Ovary (tissue), 9 donors: ENCODE results near the gene TTC22. TPM values are rescaled to one million over a fixed set of nuclear protein-coding genes. Genes with fewer than 3 reads are reported as not detected.

Experiments used
- DNase-seq, 5 donors: peaks; one replicate each; pipeline ENCODE4 v3.0.0-alpha.2; 2019 to 2020
- H3K27ac ChIP-seq, 2 donors: fragments of 200-600 bp; one replicate each; pipeline versions ENCODE4 v1.5.1 to v1.8.0; 2019 to 2022
- H3K27me3 ChIP-seq: fragments of 200-600 bp; one replicate; pipeline ENCODE4 v1.8.0; 2022
- H3K36me3 ChIP-seq: fragments of 200-600 bp; sonication (generic); one replicate; pipeline ENCODE4 v1.5.1; 2019
- H3K4me1 ChIP-seq: one replicate; pipeline ENCODE4 v1.8.1; 2013; ENCODE audit warnings: mild to moderate bottlenecking, moderate library complexity; ENCODE audit not compliant: insufficient read depth
- H3K4me3 ChIP-seq: fragments of 200-600 bp; sonication (generic); one replicate; pipeline ENCODE4 v1.5.1; 2017
- H3K9me3 ChIP-seq, 2 donors: fragments of 200-600 bp in 1 of 2; sonication (generic) in 1 of 2; one replicate each; pipeline versions ENCODE4 v1.5.1 to v1.8.1; 2013 to 2019; ENCODE audit warnings: mild to moderate bottlenecking in 1 of 2, moderate library complexity in 1 of 2
- EP300 ChIP-seq: sonication (generic); formaldehyde crosslinking; IDR thresholded peaks from one replicate; pipeline ENCODE4 v1.6.1; 2017; ENCODE audit warnings: antibody characterized with exemption
- POLR2A ChIP-seq: fragments of 450-650 bp; IDR thresholded peaks from one replicate; pipeline ENCODE4 v1.6.1; 2017; ENCODE audit warnings: antibody characterized with exemption, mild to moderate bottlenecking, moderate library complexity
- WGBS, 3 donors: extraction: QIAGEN DNeasy Blood & Tissue Kit in 1 of 3; methylation state at CpG; one replicate each; pipeline versions ENCODE4 v1.1.5 to v1.1.7; 2013 to 2017; 5-methylcytosine and 5-hydroxymethylcytosine counted together
- intact Hi-C, 4 donors: fragments of 100-400 bp; cut with DNase I; formaldehyde crosslinking; loops; one replicate each; pipeline versions ENCODE4 v1.11.0 to v1.15.1; 2022 to 2023
- polyA plus RNA-seq, 2 donors: library from polyadenylated mRNA; stranded (reverse); fragments of 200-250 nt in 1 of 2; fragments of 350-450 nt in 1 of 2; fragmentation: Illumina TruSeq in 1 of 2; extraction: RNeasy Lipid Tissue Mini Kit (QIAGEN cat#74804) in 1 of 2; gene quantifications; one replicate each; pipeline ENCODE4 v1.2.3, GENCODE V29; 2013 to 2014
- total RNA-seq, 7 donors: library from RNA; depleted of rRNA in 2 of 7; stranded (reverse); fragments of >200 nt in 2 of 7; fragmentation: NEBNext Ultra II Directional in 3 of 7; extraction: Animal tissue kit (Norgen Biotek cat#: 25700) in 3 of 7; gene quantifications; one replicate each; pipeline versions ENCODE4 v1.1.0 to v1.2.4, GENCODE V29; 2016 to 2023
- TF ChIP-seq, protein P1 (sequence below), 3 donors: fragments of 450-650 bp in 2 of 3; fragments of 200-600 bp in 1 of 3; IDR thresholded peaks; one replicate each; pipeline versions ENCODE4 v1.5.1 to v1.8.0; 2016 to 2022; ENCODE audit warnings: antibody characterized with exemption in 3 of 3, mild to moderate bottlenecking in 1 of 3
- donor health status: DM: no; HTN: no; CAD: no; lungs with moderate emphysema.
- donor health status: DM: no; HTN: no; CAD: no.
- donor health status: Bipolar disorder and iron deficiency.
- donor health status: DM: yes; HTN: yes; CAD: no.
- donor health status: DM: no; HTN: no; CAD: no.
- donor health status: DM: yes; HTN: yes; CAD: no.

Gene TTC22
- total and polyA plus RNA-seq, 9 donors = 0.13 to 9.1 (median 0.83) TPM

DNA sequence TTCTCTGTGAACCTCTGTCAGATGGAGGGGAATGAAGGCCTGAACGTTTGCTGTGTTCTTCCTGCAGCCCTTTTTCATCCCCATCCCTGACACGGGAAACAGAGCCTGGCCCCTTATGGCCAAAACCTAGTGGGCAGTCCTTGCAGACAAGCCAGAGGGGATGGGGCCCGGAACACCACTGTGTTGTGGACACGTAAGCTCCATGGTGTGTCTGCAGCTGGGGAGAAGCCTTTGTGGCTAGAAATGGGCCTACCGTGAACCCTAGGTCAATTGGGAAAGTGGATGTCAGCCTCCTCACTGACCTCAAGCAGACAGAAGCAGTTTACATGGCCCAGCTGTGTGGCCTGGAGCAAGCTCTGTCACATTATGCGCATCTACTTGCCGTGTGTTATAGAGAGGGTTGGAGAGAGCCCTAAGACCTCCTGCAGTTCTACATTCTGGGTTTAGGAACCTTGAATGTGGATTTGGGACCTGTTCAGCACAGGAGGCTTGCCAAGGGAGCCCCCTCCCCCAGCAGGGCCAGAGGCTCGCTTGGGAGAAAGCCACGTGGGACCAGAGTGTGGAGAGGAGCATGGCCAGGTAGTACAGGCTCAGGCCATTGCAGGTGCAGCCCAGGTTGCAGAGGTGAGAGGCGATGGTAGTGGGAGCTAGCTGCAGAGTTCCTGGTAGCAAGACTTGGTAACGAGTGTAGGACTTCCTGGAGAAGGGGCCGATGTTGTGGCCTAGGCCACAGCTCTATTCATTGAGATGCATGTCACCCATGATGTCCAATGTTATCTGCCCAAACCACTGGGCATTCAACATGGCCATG, 57.5 kb downstream of the TTC22 start:
- 75 to 76% (median 75%) methylated on average over 12 of the region's 12 CpGs for WGBS, 3 donors
- intact Hi-C loops = no loop called here

DNA sequence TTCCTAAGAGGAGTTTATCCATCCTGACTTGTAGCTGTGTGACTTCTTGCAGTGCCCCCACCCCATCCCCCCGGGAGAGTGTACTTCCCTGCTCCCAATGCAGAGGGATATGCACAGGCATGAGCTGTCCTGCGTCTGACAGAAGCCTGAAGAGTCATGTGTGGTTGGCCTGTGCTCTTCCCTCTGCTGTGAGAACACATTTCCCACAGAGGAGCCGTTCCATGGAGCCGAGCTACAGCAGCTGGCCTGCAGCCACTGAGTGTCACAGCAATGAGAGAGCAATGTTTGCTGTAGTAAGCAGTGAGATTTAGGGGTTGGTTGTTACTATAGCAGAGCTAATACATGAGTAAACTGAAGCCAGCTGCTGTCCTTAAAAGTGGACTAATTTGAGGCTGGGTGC, 58.8 kb downstream of the TTC22 start:
- Histone ChIP-seq H3K4me1 (no peaks in the 10 kb centered on the region), H3K9me3 (no peaks in the 10 kb centered on the region), H3K36me3 (no peaks in the 10 kb centered on the region), H3K27me3 (no peaks in the 10 kb centered on the region), H3K4me3 (no peak overlapping the region), H3K27ac (no peak overlapping the region)
- TF ChIP-seq POLR2A (no peak), EP300 (no peak)
- intact Hi-C loops = no loop called here
- 50 to 60% (median 50%) methylated on average over 4 of the region's 4 CpGs for whole genome bisulfite sequencing, 3 donors
- DNase-seq = no peak

More for the DNA sequence above, 57.5 kb downstream of the TTC22 start:
- H3K4me1 ChIP-seq = no peaks in the 10 kb centered on the region
- DNase-seq = no peak
- H3K4me3 ChIP-seq = no peak overlapping the region
- H3K9me3 ChIP-seq = no peaks in the 10 kb centered on the region
- no peak overlapping the region for H3K27ac ChIP-seq
- H3K27me3 ChIP-seq = no peaks in the 10 kb centered on the region
- TF ChIP-seq, protein P1, sequence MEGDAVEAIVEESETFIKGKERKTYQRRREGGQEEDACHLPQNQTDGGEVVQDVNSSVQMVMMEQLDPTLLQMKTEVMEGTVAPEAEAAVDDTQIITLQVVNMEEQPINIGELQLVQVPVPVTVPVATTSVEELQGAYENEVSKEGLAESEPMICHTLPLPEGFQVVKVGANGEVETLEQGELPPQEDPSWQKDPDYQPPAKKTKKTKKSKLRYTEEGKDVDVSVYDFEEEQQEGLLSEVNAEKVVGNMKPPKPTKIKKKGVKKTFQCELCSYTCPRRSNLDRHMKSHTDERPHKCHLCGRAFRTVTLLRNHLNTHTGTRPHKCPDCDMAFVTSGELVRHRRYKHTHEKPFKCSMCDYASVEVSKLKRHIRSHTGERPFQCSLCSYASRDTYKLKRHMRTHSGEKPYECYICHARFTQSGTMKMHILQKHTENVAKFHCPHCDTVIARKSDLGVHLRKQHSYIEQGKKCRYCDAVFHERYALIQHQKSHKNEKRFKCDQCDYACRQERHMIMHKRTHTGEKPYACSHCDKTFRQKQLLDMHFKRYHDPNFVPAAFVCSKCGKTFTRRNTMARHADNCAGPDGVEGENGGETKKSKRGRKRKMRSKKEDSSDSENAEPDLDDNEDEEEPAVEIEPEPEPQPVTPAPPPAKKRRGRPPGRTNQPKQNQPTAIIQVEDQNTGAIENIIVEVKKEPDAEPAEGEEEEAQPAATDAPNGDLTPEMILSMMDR (IDR thresholded peaks at IDR 0.05) = no peak
- no peak for TF ChIP-seq POLR2A
- TF ChIP-seq EP300 = no peak
- H3K36me3 ChIP-seq = no peaks in the 10 kb centered on the region

DNA sequence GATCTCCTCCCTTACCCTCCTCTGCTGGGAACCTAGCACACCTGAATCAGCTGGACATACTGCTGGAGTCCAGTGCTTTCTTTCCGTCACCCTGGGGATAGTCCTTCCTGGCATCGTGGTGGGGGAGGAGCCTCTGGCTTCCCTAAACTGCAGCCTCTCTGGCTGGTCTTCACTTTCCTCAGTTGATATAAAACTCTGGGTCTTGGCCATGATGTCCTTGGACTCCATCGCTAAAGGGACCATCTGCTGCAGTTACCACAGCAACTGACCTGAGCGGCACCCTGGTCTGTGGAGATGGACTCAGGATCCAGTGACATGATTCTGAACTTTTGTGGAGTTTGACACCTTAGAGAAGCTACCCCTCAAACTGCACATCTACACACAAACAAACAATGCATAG, 59.6 kb downstream of the TTC22 start:
- Histone ChIP-seq H3K27me3 (no peaks in the 10 kb centered on the region), H3K9me3 (no peaks in the 10 kb centered on the region), H3K27ac (no peak overlapping the region), H3K36me3 (no peaks in the 10 kb centered on the region), H3K4me3 (no peak overlapping the region), H3K4me1 (no peaks in the 10 kb centered on the region)
- intact Hi-C loops = no loop called here
- TF ChIP-seq, protein P1 (IDR thresholded peaks at IDR 0.05) = no peak
- TF ChIP-seq POLR2A (no peak), EP300 (no peak)
- no peak for DNase-seq
- WGBS, 3 donors = 66 to 78% (median 71%) methylated on average over 4 of the region's 4 CpGs

DNA sequence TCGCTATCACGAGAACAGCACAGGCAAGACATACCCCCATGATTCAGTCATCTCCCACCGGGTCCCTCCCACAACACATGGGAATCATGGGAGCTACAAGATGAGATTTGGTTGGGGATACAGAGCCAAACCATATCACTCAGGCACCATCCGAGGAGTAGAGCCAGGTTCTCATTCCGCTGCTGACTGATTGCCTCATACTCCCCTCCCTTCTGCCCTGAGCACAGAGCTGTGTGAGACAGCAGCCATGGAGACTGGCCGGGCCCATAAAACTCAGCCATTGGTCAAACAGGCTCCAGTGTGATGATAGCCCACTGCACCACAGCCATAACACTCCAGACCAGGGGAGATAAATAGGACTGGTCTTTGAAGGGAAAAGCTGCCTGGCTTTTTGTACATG, 62.9 kb downstream of the TTC22 start:
- intact Hi-C loops = no loop called here
- Histone ChIP-seq H3K4me1 (no peaks in the 10 kb centered on the region), H3K9me3 (no peaks in the 10 kb centered on the region), H3K4me3 (no peak overlapping the region), H3K36me3 (no peaks in the 10 kb centered on the region), H3K27me3 (no peaks in the 10 kb centered on the region), H3K27ac (no peak overlapping the region)
- 76 to 86% (median 80%) methylated on average over 6 of the region's 6 CpGs for WGBS, 3 donors
- no peak for DNase-seq
- TF ChIP-seq EP300 (no peak), POLR2A (no peak)
- TF ChIP-seq, protein P1 (IDR thresholded peaks at IDR 0.05) = no peak

DNA sequence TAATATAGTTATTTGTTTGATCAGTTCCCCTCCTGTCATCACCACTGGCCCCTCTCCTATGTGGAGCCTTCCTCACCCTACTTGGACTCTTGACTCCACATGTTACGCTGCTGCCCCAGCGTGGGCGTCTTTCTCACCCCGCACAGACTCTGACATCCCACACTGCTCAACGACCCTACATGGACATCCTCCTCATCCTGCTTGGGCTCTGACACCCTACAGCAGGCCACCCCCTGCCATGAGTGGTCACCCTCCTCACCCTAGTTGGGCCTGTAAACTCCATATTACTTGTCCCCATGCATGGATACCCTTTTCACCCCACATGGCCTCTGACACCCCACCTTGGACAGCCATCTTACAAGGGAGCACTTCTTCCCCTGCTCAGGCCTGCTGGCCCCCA, 64.4 kb downstream of the TTC22 start:
- no peak for DNase-seq
- H3K4me3 ChIP-seq = no peak overlapping the region
- no peaks in the 10 kb centered on the region for H3K27me3 ChIP-seq
- H3K27ac ChIP-seq = no peak overlapping the region
- H3K9me3 ChIP-seq = no peaks in the 10 kb centered on the region
- WGBS, 3 donors = 88 to 91% (median 90%) methylated on average over 5 of the region's 5 CpGs
- H3K36me3 ChIP-seq = no peaks in the 10 kb centered on the region
- intact Hi-C loops = no loop called here
- TF ChIP-seq EP300 (no peak), POLR2A (no peak)
- TF ChIP-seq, protein P1 (IDR thresholded peaks at IDR 0.05) = no peak
- H3K4me1 ChIP-seq = no peaks in the 10 kb centered on the region
